ENCODE measurements around the gene LMTK2.
A peak's percentile ranks its signal among the peaks of the same experiment; 100 is the strongest.

LMTK2 gene

DNA sequence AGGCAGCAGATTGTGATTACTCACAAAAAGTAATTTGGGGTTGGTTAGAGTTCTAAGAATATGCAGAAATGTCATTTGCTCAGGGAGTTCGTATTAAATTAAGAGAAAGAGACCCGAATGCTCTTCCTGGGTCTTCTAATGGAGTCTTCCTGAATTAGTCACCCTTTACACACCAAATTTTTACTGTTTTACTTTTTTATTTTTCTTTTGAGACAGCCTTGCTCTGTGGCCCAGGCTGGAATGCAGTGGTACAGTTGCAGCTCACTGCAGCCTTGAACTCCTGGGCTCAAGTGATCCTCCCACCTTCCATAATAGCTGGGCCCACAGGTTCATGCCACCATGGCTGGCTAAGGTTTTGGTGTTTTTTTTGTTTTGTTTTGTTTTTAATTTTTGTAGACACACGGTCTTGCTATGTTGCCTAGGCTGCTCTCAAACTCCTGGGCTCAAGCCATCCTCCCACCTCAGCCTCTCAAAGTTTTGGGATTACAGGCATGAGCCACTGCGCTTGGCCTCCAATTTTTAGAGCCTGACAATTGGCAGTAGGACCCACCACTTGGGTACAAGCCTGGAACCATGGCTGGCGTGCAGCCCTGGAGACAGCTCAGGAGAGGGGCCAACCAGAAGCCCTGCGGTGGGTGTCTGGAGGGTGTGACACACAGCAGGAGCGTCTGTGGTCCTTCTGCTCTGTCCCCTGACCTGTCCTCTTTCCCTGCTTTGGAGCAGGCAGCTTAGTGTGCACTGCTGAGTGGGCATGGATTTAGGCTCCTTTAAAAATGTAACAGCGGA is 88.2 kb downstream of the LMTK2 start:
- no peak for DNase-seq (ENCODE audit: low spot score)
- TF ChIP-seq CTCF (IDR thresholded peaks at IDR 0.05; ENCODE audit: extremely low read depth, missing control alignments) = no peak

GRCh38 chr7:98196706-98197605 is 90.3 kb downstream of the LMTK2 start:
- DNase-seq (ENCODE audit: low spot score) = no peak
- TF ChIP-seq CTCF (IDR thresholded peaks at IDR 0.05; ENCODE audit: extremely low read depth, missing control alignments) = no peak

DNA sequence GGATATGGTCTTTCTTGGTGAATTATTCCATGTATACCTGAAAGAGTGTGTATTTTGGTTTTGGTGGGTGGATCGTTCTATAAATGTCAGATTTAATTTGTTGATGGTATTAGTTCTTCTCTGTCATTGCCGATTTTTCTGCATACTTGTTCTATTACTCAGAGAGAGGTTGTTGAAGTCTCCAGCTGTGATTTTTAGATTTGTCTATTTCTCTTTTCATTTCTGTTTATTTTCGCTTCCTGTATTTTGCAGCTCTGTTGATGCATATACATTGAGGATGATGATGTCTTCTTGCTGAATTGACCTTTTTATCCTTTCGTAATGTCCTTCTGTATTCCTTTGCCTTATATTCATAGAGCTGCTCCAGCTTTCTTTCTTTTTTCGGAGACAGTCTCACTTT is 92.5 kb downstream of the LMTK2 start:
- no peak for DNase-seq (ENCODE audit: low spot score)
- no peak for TF ChIP-seq CTCF (IDR thresholded peaks at IDR 0.05; ENCODE audit: extremely low read depth, missing control alignments)

GRCh38 chr7:98200364-98200763 is 93.7 kb downstream of the LMTK2 start:
- no peak for TF ChIP-seq CTCF (IDR thresholded peaks at IDR 0.05; ENCODE audit: extremely low read depth, missing control alignments)
- peak; percentile 46 for DNase-seq (ENCODE audit: low spot score)

GRCh38 chr7:98202367-98203195 is 95.9 kb downstream of the LMTK2 start:
- TF ChIP-seq CTCF (IDR thresholded peaks at IDR 0.05; ENCODE audit: extremely low read depth, missing control alignments) = no peak
- DNase-seq (ENCODE audit: low spot score) = peak; percentile 94

GRCh38 chr7:98203261-98203963 is 96.8 kb downstream of the LMTK2 start:
- peak; percentile 86 for DNase-seq (ENCODE audit: low spot score)
- TF ChIP-seq CTCF (IDR thresholded peaks at IDR 0.05; ENCODE audit: extremely low read depth, missing control alignments) = no peak
